H1 (cell line): ENCODE measurements around the gene UBE4A. TPM values are rescaled to one million over a fixed set of nuclear protein-coding genes. Genes with fewer than 3 reads are reported as not detected.

Source experiments
- CTCF ChIA-PET: fragments of 300-600 bp; sonication (Branson Sonifier 250); formaldehyde crosslinking; loops from one replicate; lab custom pipeline; 2021; ENCODE audit not compliant: partially characterized antibody; lab: Charles Lee
- POLR2A ChIA-PET: fragments of 300-600 bp; sonication (Branson Sonifier 250); formaldehyde crosslinking; loops from one replicate; lab custom pipeline; 2021; ENCODE audit warnings: inconsistent platforms; ENCODE audit not compliant: partially characterized antibody; lab: Charles Lee
- DNase-seq, 2 experiments: peaks; one replicate each; pipeline versions ENCODE4 v3.0.0 to v3.0.0-alpha.2; 2010 to 2022; ENCODE audit warnings: low spot score in 2 of 2, low read depth in 1 of 2, mixed read lengths in 1 of 2
- FAIRE-seq: peaks from 2 replicates; lab custom pipeline; 2011; peaks lifted over from hg19 to GRCh38; lab: Jason Lieb, UNC
- H2AFZ ChIP-seq: 2 replicates; pipeline ENCODE4 v1.8.1; 2012; ENCODE audit warnings: low read length, inconsistent platforms
- H2AK5ac ChIP-seq: 2 replicates; pipeline ENCODE4 v1.6.1; 2013; ENCODE audit warnings: low read depth, low read length
- H2BK120ac ChIP-seq: replicated peaks from 2 replicates; pipeline ENCODE3; 2013; ENCODE audit warnings: low read depth, low read length, inconsistent platforms
- H2BK12ac ChIP-seq: 2 replicates; pipeline ENCODE4 v1.6.1; 2013; ENCODE audit warnings: low read depth, low read length
- H2BK15ac ChIP-seq: 2 replicates; pipeline ENCODE4 v1.6.1; 2013; ENCODE audit warnings: low read length
- H2BK20ac ChIP-seq: 2 replicates; pipeline ENCODE4 v1.6.1; 2013; ENCODE audit warnings: low read length
- H2BK5ac ChIP-seq: 2 replicates; pipeline ENCODE4 v1.6.1; 2013; ENCODE audit warnings: low read depth, low read length
- H3K14ac ChIP-seq: 2 replicates; pipeline ENCODE4 v1.6.1; 2013; ENCODE audit warnings: inconsistent platforms; ENCODE audit not compliant: insufficient read length
- H3K18ac ChIP-seq: 2 replicates; pipeline ENCODE4 v1.6.1; 2013; ENCODE audit warnings: low read length; ENCODE audit errors: extremely low read depth
- H3K23ac ChIP-seq: 2 replicates; pipeline ENCODE4 v1.6.1; 2013; ENCODE audit warnings: inconsistent platforms; ENCODE audit not compliant: insufficient read length
- H3K23me2 ChIP-seq: 2 replicates; pipeline ENCODE4 v1.6.1; 2013; ENCODE audit warnings: low read depth, low read length
- H3K27ac ChIP-seq: 2 replicates; pipeline ENCODE4 v1.6.1; 2011; ENCODE audit warnings: low read depth, low read length, inconsistent platforms
- H3K27me3 ChIP-seq, 4 experiments: replicated peaks in 1 of 4; 1 replicate in 1 of 4; 2 replicates in 3 of 4; pipeline versions ENCODE4 v1.6.1 to v1.8.1; 2011 to 2013; ENCODE audit warnings: low read length in 3 of 4, mild to moderate bottlenecking in 3 of 4, inconsistent platforms in 2 of 4, mixed read lengths in 2 of 4, moderate library complexity in 1 of 4; ENCODE audit not compliant: control insufficient read depth in 3 of 4, insufficient read depth in 3 of 4; ENCODE audit errors: extremely low read depth in 1 of 4
- H3K36me3 ChIP-seq, 4 experiments: 2 replicates each; pipeline versions ENCODE4 v1.6.1 to v1.8.1; 2011 to 2013; ENCODE audit warnings: mild to moderate bottlenecking in 4 of 4, low read length in 3 of 4, moderate library complexity in 2 of 4, control low read depth in 1 of 4, inconsistent platforms in 1 of 4; ENCODE audit not compliant: insufficient read depth in 4 of 4, control insufficient read depth in 2 of 4
- H3K4ac ChIP-seq: replicated peaks from 2 replicates; pipeline ENCODE3; 2013; ENCODE audit warnings: low read length, low read depth, mixed read lengths, inconsistent platforms; ENCODE audit not compliant: insufficient read length
- H3K4me1 ChIP-seq, 4 experiments: replicated peaks in 1 of 4; 1 replicate in 1 of 4; 2 replicates in 3 of 4; pipeline versions ENCODE4 v1.6.1 to v1.8.1; 2011 to 2013; ENCODE audit warnings: low read length in 3 of 4, inconsistent platforms in 2 of 4, mixed read lengths in 1 of 4; ENCODE audit not compliant: insufficient read depth in 4 of 4, control insufficient read depth in 3 of 4
- H3K4me2 ChIP-seq, 2 experiments: 2 replicates each; pipeline versions ENCODE4 v1.6.1 to v1.8.1; 2011 to 2013; ENCODE audit warnings: low read depth in 2 of 2, low read length in 2 of 2, control low read depth in 1 of 2, inconsistent platforms in 1 of 2, mild to moderate bottlenecking in 1 of 2; ENCODE audit not compliant: insufficient read depth in 1 of 2
- H3K4me3 ChIP-seq, 4 experiments: fragments of 200-600, 300-600 bp in 1 of 4; sonication (generic), shearing (Covaris generic), sonication (Bioruptor Twin) in 1 of 4; 2 replicates each; pipeline versions ENCODE4 v1.5.1 to v1.8.1; 2011 to 2016; ENCODE audit warnings: low read length in 4 of 4, low read depth in 3 of 4, control low read depth in 2 of 4, inconsistent platforms in 2 of 4, mild to moderate bottlenecking in 2 of 4, mixed read lengths in 1 of 4, moderate library complexity in 1 of 4; ENCODE audit not compliant: insufficient read depth in 2 of 4; ENCODE audit errors: extremely low read depth in 1 of 4
- H3K56ac ChIP-seq: replicated peaks from 2 replicates; pipeline ENCODE3; 2013; ENCODE audit warnings: low read depth, mild to moderate bottlenecking, mixed read lengths, low read length, inconsistent platforms; ENCODE audit not compliant: insufficient read length
- H3K79me1 ChIP-seq: 2 replicates; pipeline ENCODE4 v1.6.1; 2013; ENCODE audit warnings: low read depth, low read length, control low read depth
- H3K79me2 ChIP-seq, 2 experiments: 2 replicates each; pipeline versions ENCODE4 v1.6.1 to v1.8.1; 2012 to 2013; ENCODE audit warnings: low read length in 2 of 2, mild to moderate bottlenecking in 2 of 2, inconsistent platforms in 1 of 2; ENCODE audit not compliant: insufficient read depth in 2 of 2, control insufficient read depth in 1 of 2
- H3K9ac ChIP-seq, 4 experiments: replicated peaks in 1 of 4; 1 replicate in 1 of 4; 2 replicates in 3 of 4; pipeline versions ENCODE4 v1.6.1 to v1.8.1; 2011 to 2013; ENCODE audit warnings: low read depth in 3 of 4, low read length in 3 of 4, control low read depth in 2 of 4, mild to moderate bottlenecking in 2 of 4, moderate library complexity in 2 of 4, inconsistent platforms in 1 of 4; ENCODE audit errors: extremely low read depth in 1 of 4
- H3K9me3 ChIP-seq, 2 experiments: 2 replicates each; pipeline versions ENCODE4 v1.6.1 to v1.8.1; 2012 to 2013; ENCODE audit warnings: mild to moderate bottlenecking in 2 of 2, moderate library complexity in 2 of 2, control low read depth in 1 of 2, inconsistent platforms in 1 of 2, low read depth in 1 of 2, low read length in 1 of 2, mixed read lengths in 1 of 2; ENCODE audit not compliant: insufficient read depth in 2 of 2
- H4K20me1 ChIP-seq, 2 experiments: replicated peaks in 1 of 2; 2 replicates each; pipeline versions ENCODE3 to v1.8.1; 2011 to 2013; ENCODE audit warnings: inconsistent platforms in 2 of 2, low read length in 2 of 2, mild to moderate bottlenecking in 1 of 2; ENCODE audit not compliant: insufficient read depth in 2 of 2, control insufficient read depth in 1 of 2
- H4K5ac ChIP-seq: 2 replicates; pipeline ENCODE4 v1.6.1; 2013; ENCODE audit warnings: low read length, low read depth, mixed read lengths, inconsistent platforms; ENCODE audit not compliant: insufficient read length
- H4K8ac ChIP-seq: 2 replicates; pipeline ENCODE4 v1.8.0; 2013; ENCODE audit warnings: mild to moderate bottlenecking, moderate library complexity, low read length, inconsistent platforms; ENCODE audit not compliant: insufficient read depth; ENCODE audit errors: extremely low read depth
- H4K91ac ChIP-seq: replicated peaks from 2 replicates; pipeline ENCODE3; 2013; ENCODE audit warnings: low read length, mixed read lengths, inconsistent platforms; ENCODE audit not compliant: insufficient read length
- PHF8 ChIP-seq: fragments of 200-600 bp; sonication (generic); conservative IDR thresholded peaks from 2 replicates; pipeline ENCODE4 v1.7.1; 2012; ENCODE audit warnings: low read depth, mild to moderate bottlenecking, inconsistent platforms, low read length, moderate library complexity
- RXRA ChIP-seq: IDR thresholded peaks from 2 replicates; pipeline ENCODE4 v1.6.1; 2011; ENCODE audit warnings: low read depth, mild to moderate bottlenecking, low read length, moderate library complexity; ENCODE audit not compliant: insufficient read depth
- SIN3A ChIP-seq, 2 experiments: IDR thresholded peaks in 1 of 2; conservative IDR thresholded peaks in 1 of 2; 2 replicates each; pipeline ENCODE4 v1.6.1; 2011 to 2012; ENCODE audit warnings: low read length in 2 of 2, improper control_type of control experiment in 1 of 2, low read depth in 1 of 2, mild to moderate bottlenecking in 1 of 2
- SIRT6 ChIP-seq: IDR thresholded peaks from one replicate; pipeline ENCODE4 v1.7.1; 2012; ENCODE audit warnings: low read length, inconsistent platforms
- SIX5 ChIP-seq: IDR thresholded peaks from 2 replicates; pipeline ENCODE4 v1.6.1; 2011; ENCODE audit warnings: mild to moderate bottlenecking, low read depth, low read length
- SUZ12 ChIP-seq: fragments of 200-600 bp; sonication (generic); IDR thresholded peaks from 2 replicates; pipeline ENCODE4 v1.6.1; 2012; ENCODE audit warnings: mild to moderate bottlenecking, inconsistent platforms, low read length, moderate library complexity, mixed read lengths
- TBP ChIP-seq: IDR thresholded peaks from 2 replicates; pipeline ENCODE4 v1.6.1; 2011; ENCODE audit warnings: low read depth, low read length, improper control_type of control experiment
- TCF12 ChIP-seq: IDR thresholded peaks from 2 replicates; pipeline ENCODE4 v1.6.1; 2011; ENCODE audit warnings: low read depth, mild to moderate bottlenecking, low read length
- WGBS, 2 experiments: shearing (Covaris generic) in 1 of 2; methylation state at CpG; one replicate each; pipeline versions ENCODE4 v1.1.6 to v1.1.7; 2013 to 2015; ENCODE audit warnings: low lambda C conversion rate in 2 of 2, mixed read lengths in 2 of 2, inconsistent platforms in 1 of 2, low coverage in 1 of 2, missing lambda C conversion rate in 1 of 2; ENCODE audit not compliant: insufficient replicate concordance in 2 of 2, insufficient coverage in 1 of 2, insufficient read length in 1 of 2; ENCODE audit errors: extremely low coverage in 1 of 2, missing lambda C conversion rate in 1 of 2; 5-methylcytosine and 5-hydroxymethylcytosine counted together
- polyA plus RNA-seq, 7 experiments: library from polyadenylated mRNA; depleted of rRNA in 3 of 7; stranded (reverse) in 5 of 7; unstranded in 2 of 7; fragments of >200 nt in 5 of 7; fragments of 200-250 nt in 2 of 7; gene quantifications; 1 replicate in 5 of 7; 2 replicates in 1 of 7; 4 replicates in 1 of 7; pipeline versions ENCODE4 v1.2.1 to v1.2.3, GENCODE V29; 2011 to 2013; ENCODE audit warnings: missing spikeins in 2 of 7, mixed read lengths in 2 of 7
- total RNA-seq: library from RNA; stranded (reverse); fragmentation: NEBNext Ultra II Directional; extraction: Animal tissue kit (Norgen Biotek cat#: 25700); gene quantifications from 2 replicates; pipeline ENCODE4 v1.2.1, GENCODE V29; 2021
- TF ChIP-seq, protein P1 (sequence below): IDR thresholded peaks from 2 replicates; pipeline ENCODE4 v1.6.1; 2012; ENCODE audit warnings: inconsistent platforms
- TF ChIP-seq, protein P2 (sequence below), 3 experiments: IDR thresholded peaks; 1 replicate in 2 of 3; 2 replicates in 1 of 3; pipeline versions ENCODE4 v1.5.1 to v1.6.1; 2011; ENCODE audit warnings: low read length in 3 of 3, mild to moderate bottlenecking in 3 of 3, inconsistent platforms in 2 of 3, low read depth in 1 of 3, moderate library complexity in 1 of 3; ENCODE audit not compliant: insufficient read depth in 1 of 3; ENCODE audit errors: control extremely low read depth in 1 of 3

The UBE4A gene
- total and polyA plus RNA-seq, 2 of the 8 experiments (the other 6 are each of a cell fraction or from before 2014, with no cell fraction given) = 11.3 to 34.5 TPM

DNA sequence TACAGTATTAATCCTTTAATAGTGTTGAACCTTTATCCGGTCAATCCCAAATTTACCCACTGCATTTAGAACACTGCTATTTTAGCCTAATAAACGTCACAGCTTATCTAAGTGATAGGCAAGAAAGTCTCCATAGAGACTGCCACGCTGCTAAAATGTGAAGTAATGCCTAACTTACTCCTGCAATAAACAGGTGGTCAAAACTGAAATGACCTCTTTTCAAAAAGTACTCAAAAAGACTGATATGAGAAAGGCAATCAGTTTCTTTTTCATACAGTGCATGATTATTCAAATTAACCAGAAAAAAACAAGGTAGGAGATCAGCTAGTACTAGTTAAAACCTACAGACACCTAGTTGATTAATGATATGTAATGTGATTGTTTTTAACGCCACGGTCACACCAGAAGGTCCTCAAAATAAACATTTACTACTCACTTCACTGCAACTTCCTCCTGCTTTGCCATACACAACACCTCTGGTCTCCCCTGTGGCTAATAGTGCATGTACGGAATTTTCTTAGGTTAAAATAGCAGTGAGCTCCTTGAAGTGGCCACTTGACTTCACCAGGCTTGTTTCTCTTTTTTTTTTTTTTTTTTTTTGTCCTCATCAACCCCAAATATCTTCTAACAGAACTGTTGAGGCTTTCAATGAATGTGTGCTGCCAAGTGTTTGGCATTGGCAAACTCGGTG, 50.8 kb downstream of the UBE4A start:
- peaks cover 5 to 27% of the 10 kb centered on the region in 2 experiments; a peak in 3 of 4 replicates for H3K79me2 ChIP-seq
- H3K9ac ChIP-seq = no peak overlapping the region
- H3K23ac ChIP-seq = no peak overlapping the region
- FAIRE-seq (no peak), DNase-seq (no peak)
- no peak overlapping the region for H3K4me3 ChIP-seq
- no peaks in the 10 kb centered on the region for H3K79me1 ChIP-seq
- no peak overlapping the region for H2AFZ ChIP-seq
- no peak overlapping the region for H2BK5ac ChIP-seq
- H4K5ac ChIP-seq = no peak overlapping the region
- 90% methylated on average over 7 of the region's 7 CpGs; no CpG with 5 or more reads in 1 of the 2 experiments for WGBS, 2 experiments
- H4K8ac ChIP-seq = no peak overlapping the region
- no peak overlapping the region for H3K14ac ChIP-seq
- no peak overlapping the region for H3K4me2 ChIP-seq
- POLR2A ChIA-PET = interaction anchor here (0.9 to 1.0 kb wide), 2 partner anchors 8 to 91 kb away, joined by 3 read pairs; no protein-coding TSS in a partner anchor
- no peak overlapping the region for H2BK20ac ChIP-seq
- no peaks in the 10 kb centered on the region for H3K23me2 ChIP-seq
- H2BK120ac ChIP-seq = no peak overlapping the region
- H4K91ac ChIP-seq = no peak overlapping the region
- no peak overlapping the region for H3K4ac ChIP-seq
- no peaks in the 10 kb centered on the region for H3K9me3 ChIP-seq
- no peak overlapping the region for H2AK5ac ChIP-seq
- H3K27ac ChIP-seq = no peak overlapping the region
- H3K27me3 ChIP-seq = no peaks in the 10 kb centered on the region
- H3K18ac ChIP-seq = no peak overlapping the region
- no peak overlapping the region for H2BK15ac ChIP-seq
- H3K36me3 ChIP-seq = peaks cover 7 to 31% (median 9%) of the 10 kb centered on the region in 4 experiments
- no peak overlapping the region for H3K56ac ChIP-seq
- H4K20me1 ChIP-seq = peaks cover 2 to 5% of the 10 kb centered on the region in 2 experiments
- CTCF ChIA-PET = no interaction called here
- H3K4me1 ChIP-seq = no peaks in the 10 kb centered on the region; a peak in 1 of 7 replicates
- no peak overlapping the region for H2BK12ac ChIP-seq
- no peak for TF ChIP-seq RXRA
- TF ChIP-seq TCF12 = no peak
- no peak for TF ChIP-seq SIX5
- TF ChIP-seq TBP = no peak
- TF ChIP-seq PHF8 = no peak
- no peak for TF ChIP-seq SIRT6
- TF ChIP-seq, protein P1, sequence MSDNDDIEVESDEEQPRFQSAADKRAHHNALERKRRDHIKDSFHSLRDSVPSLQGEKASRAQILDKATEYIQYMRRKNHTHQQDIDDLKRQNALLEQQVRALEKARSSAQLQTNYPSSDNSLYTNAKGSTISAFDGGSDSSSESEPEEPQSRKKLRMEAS = no peak
- TF ChIP-seq SUZ12 = no peak
- no peak for TF ChIP-seq SIN3A (conservative IDR thresholded peaks at IDR 0.05 in 1 of 2, IDR thresholded peaks at IDR 0.05 in 1 of 2; ENCODE audit: low read depth in 1 of 2, low read length in 2 of 2)
- TF ChIP-seq, protein P2, sequence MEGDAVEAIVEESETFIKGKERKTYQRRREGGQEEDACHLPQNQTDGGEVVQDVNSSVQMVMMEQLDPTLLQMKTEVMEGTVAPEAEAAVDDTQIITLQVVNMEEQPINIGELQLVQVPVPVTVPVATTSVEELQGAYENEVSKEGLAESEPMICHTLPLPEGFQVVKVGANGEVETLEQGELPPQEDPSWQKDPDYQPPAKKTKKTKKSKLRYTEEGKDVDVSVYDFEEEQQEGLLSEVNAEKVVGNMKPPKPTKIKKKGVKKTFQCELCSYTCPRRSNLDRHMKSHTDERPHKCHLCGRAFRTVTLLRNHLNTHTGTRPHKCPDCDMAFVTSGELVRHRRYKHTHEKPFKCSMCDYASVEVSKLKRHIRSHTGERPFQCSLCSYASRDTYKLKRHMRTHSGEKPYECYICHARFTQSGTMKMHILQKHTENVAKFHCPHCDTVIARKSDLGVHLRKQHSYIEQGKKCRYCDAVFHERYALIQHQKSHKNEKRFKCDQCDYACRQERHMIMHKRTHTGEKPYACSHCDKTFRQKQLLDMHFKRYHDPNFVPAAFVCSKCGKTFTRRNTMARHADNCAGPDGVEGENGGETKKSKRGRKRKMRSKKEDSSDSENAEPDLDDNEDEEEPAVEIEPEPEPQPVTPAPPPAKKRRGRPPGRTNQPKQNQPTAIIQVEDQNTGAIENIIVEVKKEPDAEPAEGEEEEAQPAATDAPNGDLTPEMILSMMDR (IDR thresholded peaks at IDR 0.05; ENCODE audit: control extremely low read depth in 1 of 3, insufficient read depth in 1 of 3, low read depth in 1 of 3, low read length in 3 of 3) = no peak
